Measurements from ENCODE around the gene HOXC10.

Gene HOXC10

GRCh38 chr12:54029529-54030441 lies 44.8 kb downstream of the HOXC10 start:
- DNase-seq (ENCODE audit: low read depth), result no peak

GRCh38 chr12:54030442-54030801 lies 45.5 kb downstream of the HOXC10 start:
- DNase-seq (ENCODE audit: low read depth), result no peak

DNA sequence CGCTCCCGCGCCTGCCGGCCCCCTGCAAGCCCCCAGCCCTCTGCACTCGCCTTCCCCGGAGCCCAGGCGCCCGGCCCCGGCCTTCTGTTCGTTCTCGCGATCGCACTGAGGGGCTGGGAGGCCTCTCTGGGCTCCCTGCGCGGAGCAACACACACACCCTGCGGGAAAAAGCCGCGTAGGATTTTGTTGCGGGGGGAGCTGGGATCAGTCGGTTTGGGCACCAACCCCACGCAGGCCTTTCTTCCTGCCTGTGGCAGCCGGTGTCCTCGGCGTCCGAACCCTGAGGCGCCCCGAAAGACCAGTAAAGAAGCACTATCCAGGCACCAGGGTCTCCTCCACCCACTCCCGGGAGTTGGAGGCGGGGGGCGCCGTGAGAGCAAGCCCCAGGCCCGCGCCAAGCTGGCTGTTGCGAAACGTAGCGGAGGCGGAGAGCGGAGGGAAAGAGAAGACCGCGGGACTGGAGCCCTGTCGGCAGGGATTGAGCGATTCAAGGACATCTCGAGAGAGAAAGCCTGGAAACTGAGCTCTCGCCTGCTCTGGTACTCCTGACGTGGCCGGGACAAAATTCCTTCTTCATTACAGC lies 46.0 kb downstream of the HOXC10 start:
- DNase-seq (ENCODE audit: low read depth), result no peak

- DNase-seq (ENCODE audit: low read depth), result no peak
These were observed 46.5 kb downstream of the HOXC10 start for GRCh38 chr12:54031480-54031879.

DNA sequence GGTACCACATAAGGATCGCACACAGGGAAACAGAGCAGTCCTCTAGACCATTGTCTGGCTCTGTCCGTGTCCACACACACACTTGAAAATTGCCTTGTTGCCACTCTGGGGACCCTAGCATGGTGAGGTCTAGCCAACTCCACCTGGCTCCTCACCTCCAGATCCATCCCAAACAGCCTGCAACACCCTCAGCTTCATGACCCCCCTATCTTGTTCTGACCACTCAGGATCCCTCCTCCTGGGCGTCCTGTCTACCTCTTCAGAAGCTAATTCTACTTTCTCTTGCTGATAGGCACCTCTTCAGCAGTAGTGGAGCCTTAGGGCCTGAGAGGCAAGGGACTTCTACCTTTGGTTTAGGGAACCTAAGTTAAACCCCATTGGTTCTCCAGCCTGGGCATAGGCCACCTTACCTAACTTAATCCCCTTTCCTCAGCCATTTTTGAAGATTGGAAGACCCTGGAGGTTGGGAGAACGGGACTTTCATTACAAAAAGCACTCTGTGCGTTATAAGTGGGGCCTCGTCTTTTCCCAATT lies 47.2 kb downstream of the HOXC10 start:
- no peak for DNase-seq (ENCODE audit: low read depth)

DNA sequence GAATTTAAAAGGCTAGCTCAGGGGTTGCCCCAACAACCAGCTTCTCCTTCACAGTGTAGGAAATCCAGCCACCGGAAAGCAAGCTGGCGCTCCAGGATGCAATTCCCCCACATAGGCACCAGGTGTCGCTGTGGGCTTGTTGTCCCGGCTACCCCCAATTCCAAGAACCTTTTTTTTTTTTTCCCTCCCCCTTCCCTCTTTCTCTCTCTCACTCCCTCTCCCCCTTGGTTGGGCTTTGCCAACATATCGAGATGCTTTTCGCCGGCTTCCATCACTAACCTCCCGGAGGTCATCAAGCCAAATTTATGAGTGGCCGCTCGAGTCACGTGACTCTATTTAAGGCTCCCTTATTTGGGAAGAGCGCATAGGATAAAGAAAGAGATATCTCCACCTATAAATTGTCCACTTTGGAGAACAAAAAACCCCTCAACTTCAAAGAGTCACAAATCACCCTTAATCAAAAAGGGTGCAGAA lies 47.7 kb downstream of the HOXC10 start, which contains the start of gene HOXC5:
Gene HOXC5 (plus strand): TSS at position 424 of the 474 bp plus-strand sequence. CDS start 73 bp downstream, outside the sequence.
- peak; percentile 37 for DNase-seq (ENCODE audit: low read depth)

DNA sequence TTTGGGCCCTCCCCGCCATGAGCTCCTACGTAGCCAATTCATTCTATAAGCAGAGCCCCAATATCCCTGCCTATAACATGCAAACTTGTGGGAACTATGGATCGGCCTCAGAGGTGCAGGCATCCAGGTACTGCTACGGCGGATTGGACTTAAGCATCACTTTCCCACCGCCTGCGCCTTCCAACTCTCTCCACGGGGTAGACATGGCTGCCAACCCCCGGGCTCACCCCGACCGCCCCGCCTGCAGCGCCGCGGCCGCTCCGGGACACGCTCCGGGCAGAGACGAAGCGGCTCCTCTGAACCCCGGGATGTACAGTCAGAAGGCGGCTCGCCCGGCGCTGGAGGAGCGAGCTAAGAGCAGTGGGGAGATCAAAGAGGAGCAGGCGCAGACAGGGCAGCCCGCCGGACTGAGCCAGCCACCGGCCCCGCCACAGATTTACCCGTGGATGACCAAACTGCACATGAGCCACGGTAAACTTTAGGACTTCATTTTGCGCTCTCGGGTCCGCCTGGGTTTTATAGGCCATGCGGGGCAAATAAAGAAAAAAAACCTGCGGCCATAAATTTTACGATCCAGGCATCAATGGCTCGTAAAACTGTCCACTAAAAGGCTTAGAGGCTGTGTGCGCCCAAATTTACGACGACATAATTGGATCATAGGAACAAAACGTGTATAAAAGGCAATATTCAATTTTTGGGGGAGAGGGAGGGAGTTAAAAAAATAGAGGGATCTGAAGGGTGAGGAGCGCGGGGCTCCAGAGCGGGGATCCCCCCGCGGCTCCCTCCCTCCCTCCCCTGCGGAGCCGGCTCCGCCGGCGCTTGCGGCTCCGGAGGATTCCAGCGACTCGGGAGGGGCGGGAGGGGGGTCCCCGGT lies 48.4 kb downstream of the HOXC10 start:
- DNase-seq (ENCODE audit: low read depth), result no peak

DNA sequence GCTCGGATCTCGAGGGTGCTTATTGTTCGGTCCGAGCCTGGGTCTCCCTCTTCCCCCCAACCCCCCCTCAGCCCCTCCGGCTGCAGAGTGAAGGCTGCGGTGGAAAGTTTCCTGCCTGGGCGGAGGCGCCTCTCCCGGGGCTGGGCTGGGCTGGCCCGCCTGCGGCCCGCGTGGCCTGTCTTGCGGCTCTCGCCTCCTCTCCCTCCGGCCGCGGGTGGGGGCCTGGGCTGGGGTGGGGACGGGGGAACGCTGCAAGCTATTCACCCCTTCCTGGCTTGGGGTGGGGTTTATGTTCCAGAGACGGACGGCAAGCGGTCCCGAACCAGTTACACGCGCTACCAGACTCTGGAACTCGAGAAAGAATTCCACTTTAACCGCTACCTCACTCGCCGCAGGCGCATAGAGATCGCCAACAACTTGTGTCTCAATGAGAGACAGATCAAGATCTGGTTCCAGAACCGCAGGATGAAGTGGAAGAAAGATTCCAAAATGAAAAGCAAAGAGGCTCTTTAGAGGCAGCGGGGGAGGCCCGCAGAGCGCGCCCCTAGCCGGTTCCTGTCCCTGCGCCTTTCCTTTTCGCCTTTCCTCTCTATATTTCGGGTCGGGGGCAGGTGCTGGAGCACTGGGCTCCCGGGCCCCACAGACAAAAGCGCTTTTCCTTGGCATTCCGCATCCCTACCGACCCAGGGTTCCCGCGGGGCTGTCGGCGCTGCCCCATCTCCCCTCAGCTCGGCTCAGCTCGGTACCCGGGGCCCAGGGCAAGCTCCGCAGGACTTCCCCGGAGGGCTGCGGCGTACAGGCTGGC lies 49.2 kb downstream of the HOXC10 start:
- no peak for DNase-seq (ENCODE audit: low read depth)

- no peak for DNase-seq (ENCODE audit: low read depth)
These were observed 49.9 kb downstream of the HOXC10 start for GRCh38 chr12:54034785-54035310.

DNA sequence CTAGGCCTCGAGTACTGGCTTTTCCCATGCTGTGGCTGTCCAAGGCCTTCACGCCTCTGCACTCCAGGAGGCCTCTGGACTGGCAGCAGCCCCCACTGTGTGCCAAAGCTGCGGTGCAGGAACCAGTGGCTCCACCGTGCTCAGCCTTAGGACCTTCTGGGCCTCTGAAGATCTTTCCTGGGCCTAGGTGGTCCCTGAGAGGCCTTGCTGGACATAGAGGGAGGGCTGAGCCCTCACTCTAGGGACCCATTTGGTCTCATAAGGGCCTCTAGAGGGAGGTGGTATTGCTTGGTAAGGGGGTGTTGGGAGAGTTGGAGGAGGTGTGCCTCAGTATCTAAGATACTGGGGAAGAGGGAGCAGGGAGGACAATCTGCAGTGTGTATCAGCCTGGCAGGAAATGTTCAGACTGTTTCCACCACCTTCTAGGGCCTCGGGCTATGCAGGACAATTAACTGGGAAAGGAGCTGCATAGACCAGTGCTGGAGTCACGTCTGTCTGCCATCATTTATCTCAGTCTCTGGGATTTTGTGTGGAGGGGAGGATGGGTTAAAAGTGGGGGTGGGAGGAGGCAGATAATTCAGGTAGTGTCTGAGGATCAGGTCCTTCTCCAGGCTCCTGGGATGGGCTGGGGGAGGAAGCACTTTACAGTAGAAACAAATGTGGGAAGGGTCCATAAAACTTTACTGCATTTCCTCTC lies 50.8 kb downstream of the HOXC10 start:
- DNase-seq (ENCODE audit: low read depth), result no peak

DNA sequence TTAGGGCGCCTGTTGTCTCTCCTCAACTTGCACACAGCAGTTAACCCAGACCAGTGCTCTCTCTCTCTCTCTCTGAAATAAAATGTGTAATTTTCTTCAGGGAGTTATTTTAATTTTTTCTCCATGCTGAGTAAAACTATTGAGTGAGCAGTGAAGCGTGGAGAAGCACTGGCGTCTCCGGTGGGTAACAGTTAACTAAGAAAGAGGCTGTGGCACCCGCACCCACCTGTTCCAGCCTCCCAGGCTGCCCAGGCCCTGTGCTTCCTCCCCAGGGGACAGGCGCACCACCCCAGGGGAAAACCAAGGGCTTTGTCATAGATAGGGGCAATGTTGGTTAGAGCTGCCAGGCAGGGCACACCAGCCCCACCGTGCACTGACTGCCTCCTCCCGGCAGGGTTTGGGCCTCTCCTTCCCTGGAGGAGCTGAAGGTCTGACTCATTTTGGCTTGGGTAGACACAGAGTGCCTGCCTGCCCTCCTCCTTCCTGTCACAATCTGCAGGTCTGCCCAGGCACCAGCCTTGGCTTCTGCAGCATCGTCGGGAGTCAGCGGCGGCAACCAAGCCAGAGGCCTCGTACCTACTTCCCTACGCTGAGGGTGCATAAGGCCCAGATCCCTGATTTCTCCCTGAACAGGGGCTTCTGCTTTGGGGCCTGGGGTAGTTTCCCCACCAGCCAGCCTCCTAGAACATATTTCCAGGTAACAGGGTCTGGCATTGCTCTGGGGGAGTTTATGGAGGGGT lies 51.8 kb downstream of the HOXC10 start:
- no peak for DNase-seq (ENCODE audit: low read depth)

DNA sequence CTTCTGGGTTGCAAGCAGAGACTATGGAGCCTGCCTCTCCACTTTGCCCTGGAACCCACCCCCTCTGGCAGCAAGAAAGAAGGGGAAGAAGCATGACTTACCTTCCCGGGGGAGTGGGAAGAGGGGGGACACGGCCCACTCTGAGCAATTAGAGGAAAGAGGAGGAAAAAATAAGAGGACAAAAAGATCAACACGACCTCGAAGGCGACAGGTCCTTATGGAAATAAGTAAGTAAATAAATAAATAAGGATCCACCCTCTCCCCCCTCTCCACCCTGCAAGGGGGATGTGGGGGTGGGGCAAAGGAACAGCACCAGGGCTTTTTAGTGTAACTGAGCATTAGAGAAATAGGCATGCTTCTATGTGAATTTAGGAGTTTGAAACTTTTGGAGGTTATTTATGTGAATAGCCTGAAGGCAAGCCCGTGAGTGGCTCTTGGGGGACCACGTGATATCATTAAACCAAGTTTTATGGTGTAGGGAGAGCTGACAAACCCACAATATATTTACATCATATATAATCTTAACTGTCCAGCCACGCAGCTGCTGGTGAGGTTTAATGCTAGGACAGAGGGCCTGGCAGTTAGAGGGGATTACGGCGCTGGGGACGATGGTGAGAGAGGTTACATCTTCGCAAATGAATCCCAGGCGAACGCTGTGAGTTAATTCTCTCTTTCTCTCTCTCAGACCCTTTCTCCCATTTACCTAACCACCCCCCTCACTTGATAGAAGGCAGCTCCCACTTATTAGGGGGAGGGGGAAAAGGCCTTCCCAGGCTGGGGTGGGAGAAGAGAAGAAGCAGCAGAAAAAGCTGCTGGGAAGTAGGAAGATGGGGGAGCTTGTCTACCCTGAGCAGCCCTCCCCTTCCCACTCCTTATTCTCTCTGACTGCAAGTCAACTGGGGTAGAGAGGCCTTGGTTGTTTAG lies 52.7 kb downstream of the HOXC10 start:
- DNase-seq (ENCODE audit: low read depth), result no peak

- no peak for DNase-seq (ENCODE audit: low read depth)
These were observed 53.4 kb downstream of the HOXC10 start for GRCh38 chr12:54038284-54038870.

GRCh38 chr12:54038871-54039414 lies 54.0 kb downstream of the HOXC10 start:
- no peak for DNase-seq (ENCODE audit: low read depth)

DNA sequence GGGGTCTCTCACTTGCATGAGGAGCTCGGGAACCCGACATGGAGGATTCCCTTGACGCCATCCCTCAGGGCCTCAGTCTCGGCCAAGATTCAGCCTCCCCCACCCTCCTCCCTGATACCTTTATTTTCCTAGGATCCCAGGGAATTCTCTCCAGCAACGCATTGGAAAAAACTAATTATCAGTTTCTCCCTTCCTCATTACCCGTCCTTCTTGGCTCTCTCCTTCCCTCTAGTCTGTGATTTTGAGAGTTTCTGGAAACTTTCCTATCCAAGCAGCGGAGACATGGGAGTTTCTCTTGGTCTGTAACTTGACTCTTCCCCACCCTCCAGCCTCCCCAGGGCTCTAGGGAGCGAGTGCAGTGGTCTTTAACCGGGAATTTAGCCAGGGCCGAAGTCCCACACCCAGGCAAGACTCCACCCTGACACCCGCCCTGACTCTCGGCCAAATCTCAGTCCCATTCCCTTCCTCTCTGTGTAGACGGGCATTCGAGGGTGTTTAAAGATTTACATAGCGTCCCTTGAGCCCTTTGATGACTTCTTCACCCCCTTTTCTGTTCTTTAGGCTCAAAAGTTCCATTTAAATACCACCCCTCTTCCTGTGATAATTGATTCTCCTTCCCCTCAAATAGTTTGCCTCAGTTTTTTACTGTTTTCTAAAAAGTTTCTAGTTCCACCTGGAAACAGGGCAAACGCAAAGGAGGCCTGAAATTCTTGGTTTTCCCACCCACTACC lies 54.6 kb downstream of the HOXC10 start:
- DNase-seq (ENCODE audit: low read depth), result no peak
